ELR (cell line): Measurements from ENCODE around the gene DNAJB6.

Source experiments
- DNase-seq: peaks from one replicate; pipeline ENCODE4 v3.0.0-alpha.2; 2015; ENCODE audit warnings: low read depth

DNAJB6 gene

DNA sequence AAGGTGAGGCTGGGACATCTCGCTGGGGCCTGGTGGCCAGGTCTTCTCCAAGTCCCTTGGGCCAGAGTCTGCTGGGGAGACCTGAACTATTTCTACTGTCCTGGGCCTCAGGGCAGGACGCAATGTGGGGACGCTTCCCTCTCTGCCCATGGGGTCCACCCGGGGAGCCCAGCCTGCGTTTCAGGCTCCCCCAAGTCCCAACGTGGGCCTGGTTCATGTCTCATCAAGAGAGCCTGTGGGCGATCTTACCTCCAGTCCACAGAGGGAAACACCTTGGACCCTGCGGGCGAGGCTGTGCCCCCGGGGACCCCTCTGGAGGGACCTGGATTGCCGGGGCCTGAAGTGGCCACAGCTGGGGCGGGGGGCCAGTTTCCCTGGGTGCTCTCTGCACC is 91.7 kb downstream of the DNAJB6 start:
- DNase-seq = no peak

DNA sequence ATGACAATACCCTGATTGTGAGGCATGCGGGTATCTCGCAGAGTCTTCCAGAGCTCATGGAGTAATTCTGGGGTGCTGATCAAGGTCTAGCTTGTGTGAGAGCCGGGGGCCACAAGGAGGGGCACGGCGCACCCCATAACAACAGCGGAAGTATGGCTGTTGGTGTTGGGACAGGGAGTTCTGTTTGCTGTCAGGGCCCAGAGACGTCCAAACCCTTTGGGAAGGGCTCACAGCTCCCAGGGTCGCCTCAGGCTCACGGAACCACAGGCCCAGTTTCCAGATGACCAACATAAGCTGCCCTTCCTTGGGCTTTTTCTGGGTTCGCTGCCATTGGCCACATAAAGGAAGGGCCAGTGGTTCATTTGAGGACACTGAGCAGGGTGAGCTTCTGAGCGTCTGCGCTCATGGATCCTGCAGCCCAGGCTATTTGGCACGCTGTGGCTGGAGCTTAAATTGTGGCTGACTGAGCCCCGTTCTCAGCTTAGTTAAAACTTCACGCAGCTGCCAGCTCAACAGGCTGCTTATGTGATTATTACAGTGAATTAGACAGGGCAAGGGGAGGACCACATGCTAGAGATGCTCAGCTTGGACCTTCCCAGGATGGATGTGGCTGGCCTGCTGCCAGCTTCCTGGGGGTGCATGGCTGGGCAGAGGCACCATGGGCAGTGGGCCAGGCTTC is 92.3 kb downstream of the DNAJB6 start:
- DNase-seq = no peak

GRCh38 chr7:157429680-157430224 is 92.9 kb downstream of the DNAJB6 start:
- no peak for DNase-seq

- no peak for DNase-seq
Observed at GRCh38 chr7:157430721-157431120, 93.9 kb downstream of the DNAJB6 start.

DNA sequence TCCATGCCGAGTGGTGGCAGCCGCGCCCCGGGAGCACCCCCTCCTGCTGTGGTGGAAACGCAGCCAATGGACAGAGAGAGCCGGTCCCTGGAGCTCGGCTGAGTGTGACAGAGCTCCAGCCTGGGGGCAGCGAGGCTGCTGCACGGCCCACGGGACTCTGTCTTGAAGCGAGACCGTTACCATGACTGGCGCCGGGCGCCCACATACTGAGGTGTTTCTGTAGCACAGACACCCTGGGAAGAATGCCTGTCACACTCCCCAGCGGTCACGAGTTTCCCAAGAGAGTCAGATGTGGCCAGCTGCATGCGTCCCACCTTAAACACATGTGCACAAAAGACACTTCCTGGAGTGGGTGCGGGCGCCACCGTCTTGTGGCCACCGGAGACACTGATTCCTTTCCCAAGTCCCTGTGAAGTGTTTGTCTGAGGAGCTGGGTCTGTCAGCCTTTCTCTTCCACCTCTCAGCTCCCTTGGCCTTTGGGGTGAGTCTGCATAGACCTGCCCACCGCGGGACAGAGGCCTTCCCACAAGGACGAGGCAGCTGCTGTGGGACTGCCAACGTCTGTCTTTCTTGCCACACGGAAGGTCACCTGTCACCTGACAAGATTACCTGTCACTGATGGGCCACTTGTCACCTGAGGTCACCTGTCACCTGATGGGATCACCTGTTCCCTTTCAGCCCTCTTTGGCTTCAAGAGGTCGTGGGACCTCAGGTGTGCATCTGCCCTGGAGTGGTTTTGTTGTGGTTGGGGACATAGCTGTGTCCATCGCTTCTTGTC is 94.6 kb downstream of the DNAJB6 start:
- DNase-seq = no peak

- no peak for DNase-seq
Observed at GRCh38 chr7:157431951-157432540, 95.2 kb downstream of the DNAJB6 start.

DNA sequence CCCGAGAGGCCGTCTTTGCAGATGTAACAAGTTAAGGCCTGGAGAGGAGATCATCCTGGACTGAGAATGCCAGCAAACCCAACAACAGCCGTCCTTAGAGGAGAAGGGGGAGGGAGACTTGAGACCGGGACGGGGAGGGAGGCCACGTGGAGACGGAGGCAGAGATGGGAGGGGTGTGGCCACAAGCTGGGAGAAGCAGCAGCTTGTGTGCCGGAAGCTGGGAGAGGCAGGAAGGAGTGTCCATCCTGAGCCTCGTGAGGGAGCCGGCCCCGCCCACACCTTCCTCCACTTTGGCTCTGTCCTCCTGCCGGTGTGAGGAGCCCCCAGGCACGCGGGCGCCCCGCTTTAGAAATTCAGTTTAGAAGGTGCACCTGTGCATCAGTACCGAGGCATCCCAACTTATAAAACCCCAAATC is 95.7 kb downstream of the DNAJB6 start:
- DNase-seq = peak; percentile 75

DNA sequence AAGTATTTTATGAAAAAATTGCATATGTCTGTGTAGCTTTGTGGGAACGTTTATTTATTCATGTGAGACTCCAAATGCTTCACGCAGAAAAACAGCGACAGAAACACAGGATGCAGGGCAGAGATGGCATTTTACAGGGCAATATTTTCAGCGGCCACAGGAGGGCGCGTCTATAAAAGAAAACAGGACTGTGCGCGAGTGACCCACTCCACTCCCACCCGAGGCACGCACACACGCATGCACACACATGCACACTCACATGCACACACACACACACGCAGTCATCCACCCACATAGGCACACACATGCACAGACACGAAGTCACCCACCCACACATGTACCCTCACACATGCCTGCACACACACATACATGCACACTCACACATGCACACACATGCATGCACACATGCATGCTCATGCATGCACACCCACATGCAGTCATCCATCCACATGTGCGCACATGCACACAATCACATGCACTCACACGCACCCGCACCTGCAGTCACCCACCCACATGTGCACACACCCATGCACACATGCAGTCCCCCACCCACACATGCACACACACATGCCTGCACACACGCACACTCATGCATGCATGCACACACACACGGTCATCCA is 96.3 kb downstream of the DNAJB6 start:
- DNase-seq = peak; percentile 53

DNA sequence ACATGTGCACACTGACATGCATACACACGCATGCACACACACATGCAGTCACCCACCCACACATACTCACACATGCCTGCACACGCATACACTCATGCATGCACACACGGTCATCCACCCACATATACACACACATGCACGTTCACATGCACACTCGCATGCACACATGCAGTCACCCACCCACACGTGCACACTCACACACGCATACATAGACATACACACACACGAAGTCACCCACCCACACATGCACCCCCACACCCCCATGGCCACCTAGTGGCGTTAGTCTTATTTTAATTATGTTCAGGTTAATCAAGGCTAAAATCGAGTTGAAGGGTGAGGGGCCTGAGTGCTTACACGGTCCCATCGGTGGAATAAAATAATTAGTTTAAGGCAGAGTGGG is 96.8 kb downstream of the DNAJB6 start:
- DNase-seq = no peak

GRCh38 chr7:157434231-157434630 is 97.4 kb downstream of the DNAJB6 start:
- DNase-seq = no peak

GRCh38 chr7:157434701-157435100 is 97.9 kb downstream of the DNAJB6 start:
- no peak for DNase-seq

DNA sequence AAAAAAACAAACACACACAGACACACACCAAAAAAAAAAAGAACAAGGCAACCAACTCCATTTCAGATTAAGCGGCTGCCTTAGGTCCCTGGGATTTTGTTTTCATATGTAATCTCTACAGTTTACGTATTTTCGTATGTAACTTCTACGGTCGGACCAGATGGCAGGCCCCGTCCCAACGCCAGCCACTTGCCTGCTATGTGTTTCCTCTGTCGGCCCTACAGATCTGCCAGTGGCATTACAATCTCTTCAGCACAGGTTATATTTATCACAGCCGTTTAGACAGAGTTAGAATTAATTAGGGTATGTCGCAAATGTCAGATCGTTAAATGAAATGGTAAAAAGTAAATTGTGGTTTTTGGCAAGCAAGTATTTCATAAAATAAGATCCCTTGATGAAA is 99.3 kb downstream of the DNAJB6 start:
- no peak for DNase-seq

- DNase-seq = no peak
Observed at GRCh38 chr7:157436763-157437480, 100.1 kb downstream of the DNAJB6 start.

- DNase-seq = no peak
Observed at GRCh38 chr7:157437519-157438061, 100.8 kb downstream of the DNAJB6 start.

DNA sequence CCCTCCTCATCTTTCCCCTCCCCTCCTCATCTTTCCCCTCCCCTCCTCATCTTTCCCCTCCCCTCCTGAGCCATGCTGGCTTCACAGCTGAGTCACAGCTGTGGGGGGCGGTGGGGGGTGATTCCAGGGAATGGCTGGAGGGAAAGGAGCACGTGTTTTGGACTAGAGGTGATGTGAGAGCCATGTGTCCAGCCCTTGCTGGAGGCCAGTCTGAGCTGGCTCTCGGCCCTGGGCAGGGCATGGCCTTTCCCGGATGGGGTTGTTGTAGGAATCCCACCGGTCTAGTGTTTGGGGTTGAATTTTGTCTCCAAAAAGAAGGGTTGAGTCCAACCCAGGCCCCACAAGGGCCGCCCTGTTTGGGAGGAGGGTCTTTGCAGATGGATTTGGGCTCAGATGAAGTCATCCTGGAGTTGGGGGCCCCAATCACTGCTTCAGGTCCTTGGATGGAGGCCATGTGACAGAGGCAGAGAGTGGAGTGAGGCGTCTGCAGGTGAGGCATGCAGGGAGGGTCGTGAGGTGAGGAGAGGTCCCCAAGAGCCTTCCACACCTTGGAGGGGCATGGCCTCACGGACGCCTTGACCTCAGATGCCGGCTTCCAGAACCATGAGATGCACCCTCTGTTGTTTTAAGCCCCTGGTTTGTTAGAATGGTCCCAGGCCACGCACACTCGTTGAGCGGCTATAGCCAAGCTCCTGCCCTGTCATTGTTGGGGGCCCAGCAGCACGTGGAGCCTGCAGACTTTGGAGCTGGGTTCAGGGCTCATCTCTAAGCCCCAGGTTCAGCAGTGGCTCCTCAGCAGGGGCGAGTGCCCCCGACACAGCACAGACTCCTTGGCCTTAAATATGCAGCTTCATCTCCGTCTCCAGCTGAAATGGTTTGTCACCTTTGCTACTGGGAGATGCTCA is 101.6 kb downstream of the DNAJB6 start:
- no peak for DNase-seq

GRCh38 chr7:157439149-157439548 is 102.3 kb downstream of the DNAJB6 start:
- no peak for DNase-seq

DNA sequence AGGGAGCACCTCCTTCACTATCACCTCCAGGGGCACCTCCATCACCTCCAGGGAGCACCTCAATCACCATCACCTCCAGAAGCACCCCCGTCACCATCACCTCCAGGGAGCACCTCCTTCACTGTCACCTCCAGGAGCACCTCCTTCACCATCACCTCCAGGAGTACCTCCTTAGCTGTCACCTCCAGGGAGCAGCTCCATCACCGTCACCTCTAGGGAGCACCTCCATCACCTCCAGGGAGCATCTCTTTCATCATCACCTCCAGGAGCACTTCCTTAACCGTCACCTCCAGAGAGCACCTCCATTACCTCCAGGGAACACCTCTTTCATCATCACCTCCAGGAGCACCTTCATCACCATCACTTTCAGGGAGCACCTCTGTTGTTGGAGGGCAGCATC is 103.0 kb downstream of the DNAJB6 start:
- DNase-seq = no peak

GRCh38 chr7:157440346-157441022 is 103.7 kb downstream of the DNAJB6 start:
- DNase-seq = no peak

GRCh38 chr7:157441023-157441399 is 104.2 kb downstream of the DNAJB6 start:
- DNase-seq = no peak

GRCh38 chr7:157442456-157442855 is 105.7 kb downstream of the DNAJB6 start:
- DNase-seq = no peak
